OCI-LY7 (cell line): Measurements from ENCODE around the gene GALNT12. TPM values are rescaled to one million over a fixed set of nuclear protein-coding genes. Genes with fewer than 3 reads are reported as not detected.

Source experiments
- BruUV-seq: library from RNA; stranded (reverse); fragments of 400-500 nt; replicated peaks from 2 replicates; lab custom pipeline; 2021; lab: Mats Ljungman, UMichigan
- CTCF ChIA-PET: fragments of 300-600 bp; sonication (Branson Sonifier 250); formaldehyde crosslinking; loops from one replicate; lab custom pipeline; 2022; ENCODE audit warnings: antibody characterized with exemption; ENCODE audit not compliant: unreplicated experiment; lab: Charles Lee
- POLR2A ChIA-PET: fragments of 300-600 bp; sonication (Branson Sonifier 250); formaldehyde crosslinking; loops from one replicate; lab custom pipeline; 2022; ENCODE audit warnings: antibody characterized with exemption; lab: Charles Lee
- DNase-seq: peaks from one replicate; pipeline ENCODE4 v3.0.0-alpha.2; 2015; ENCODE audit warnings: low spot score
- H2AFZ ChIP-seq: fragments of 200-600 bp; sonication (generic), shearing (Covaris generic); 2 replicates; pipeline ENCODE4 v1.6.1; 2014; ENCODE audit warnings: mild to moderate bottlenecking, antibody characterized with exemption, low read length, moderate library complexity
- H3K27ac ChIP-seq: fragments of 200-600 bp; sonication (generic); 2 replicates; pipeline ENCODE4 v1.5.1; 2014; ENCODE audit warnings: mixed run types, low read depth, mild to moderate bottlenecking, moderate library complexity, low read length, inconsistent platforms; ENCODE audit not compliant: poor library complexity, severe bottlenecking
- H3K36me3 ChIP-seq: fragments of 200-600 bp; sonication (generic); 2 replicates; pipeline ENCODE4 v1.6.1; 2014; ENCODE audit warnings: mild to moderate bottlenecking, antibody characterized with exemption, low read length, moderate library complexity, mixed read lengths; ENCODE audit not compliant: insufficient read depth
- H3K4me1 ChIP-seq: fragments of 200-600 bp; sonication (generic); 2 replicates; pipeline ENCODE4 v1.5.1; 2014; ENCODE audit warnings: mild to moderate bottlenecking, low read length; ENCODE audit not compliant: insufficient read depth, poor library complexity, severe bottlenecking
- H3K4me2 ChIP-seq: fragments of 200-600 bp; sonication (generic); 2 replicates; pipeline ENCODE4 v1.6.1; 2014; ENCODE audit warnings: mild to moderate bottlenecking, low read length
- H3K4me3 ChIP-seq: fragments of 200-600 bp; sonication (generic); 2 replicates; pipeline ENCODE4 v1.5.1; 2014; ENCODE audit warnings: mild to moderate bottlenecking, low read depth, low read length; ENCODE audit not compliant: poor library complexity, severe bottlenecking
- H3K79me2 ChIP-seq: fragments of 200-600 bp; sonication (generic); 2 replicates; pipeline ENCODE4 v1.6.1; 2016; ENCODE audit warnings: low read depth, mild to moderate bottlenecking, low read length, moderate library complexity, mixed read lengths; ENCODE audit not compliant: insufficient read depth
- H3K9me2 ChIP-seq: fragments of 200-600 bp; sonication (generic); 2 replicates; pipeline ENCODE4 v1.6.1; 2016; ENCODE audit warnings: mild to moderate bottlenecking, low read length, mixed read lengths; ENCODE audit not compliant: insufficient read depth
- H3K9me3 ChIP-seq: fragments of 200-600 bp; sonication (generic); 2 replicates; pipeline ENCODE4 v1.6.1; 2014; ENCODE audit warnings: mild to moderate bottlenecking, mixed run types, low read length, mixed read lengths
- H4K20me1 ChIP-seq: fragments of 200-600 bp; sonication (generic); 2 replicates; pipeline ENCODE4 v1.6.1; 2014; ENCODE audit warnings: mild to moderate bottlenecking, antibody characterized with exemption, low read length, moderate library complexity, mixed read lengths; ENCODE audit not compliant: insufficient read depth
- EZH2phosphoT487 ChIP-seq: fragments of 200-600 bp; sonication (generic); IDR thresholded peaks from 2 replicates; pipeline ENCODE4 v1.6.1; 2018; ENCODE audit warnings: low read depth, borderline replicate concordance, mild to moderate bottlenecking, mixed run types, antibody characterized with exemption, low read length, moderate library complexity, mixed read lengths
- intact Hi-C: fragments of 100-400 bp; cut with micrococcal nuclease; formaldehyde crosslinking; loops from one replicate; pipeline ENCODE4 v1.10.0; 2022; ENCODE audit not compliant: unreplicated experiment
- total RNA-seq, 2 experiments: library from RNA; depleted of rRNA in 1 of 2; stranded (reverse); fragments of >200 nt in 1 of 2; shearing (Covaris generic) in 1 of 2; gene quantifications; 2 replicates each; pipeline ENCODE4 v1.2.3, GENCODE V29; 2014 to 2022
- TF ChIP-seq, protein P1 (sequence below): fragments of 200-600 bp; sonication (generic); conservative IDR thresholded peaks from 2 replicates; pipeline ENCODE4 v1.5.1; 2014; ENCODE audit warnings: mild to moderate bottlenecking, antibody characterized with exemption, low read length, moderate library complexity, mixed read lengths

The GALNT12 gene
- total RNA-seq, 2 experiments from 2014 or later = 5.5 to 9.7 TPM

DNA sequence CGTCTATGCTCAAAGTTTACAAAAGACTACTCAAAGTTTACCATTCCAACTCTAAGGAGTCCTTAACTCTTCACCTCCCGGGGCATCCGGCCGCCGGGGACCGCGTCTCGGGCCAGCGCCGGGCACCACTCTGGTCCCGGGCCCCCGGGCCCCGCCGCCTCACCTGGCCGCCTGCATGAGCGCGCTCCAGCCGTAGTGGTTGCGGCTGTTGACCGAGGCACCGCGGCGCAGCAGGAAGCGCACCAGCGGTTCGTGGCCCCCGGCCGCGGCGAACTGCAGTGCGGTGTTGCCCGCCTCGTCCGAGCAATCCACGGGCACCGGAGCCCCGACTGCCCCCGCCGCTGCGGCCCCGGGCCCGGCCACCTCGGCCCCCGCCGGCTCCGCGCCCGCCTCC, 11.5 kb upstream of the GALNT12 start:
- H3K79me2 ChIP-seq = no peaks in the 10 kb centered on the region
- H3K9me3 ChIP-seq = 0 out of 2 replicates have a peak, but pooled peaks cover 7% of the 10 kb centered on the region
- H3K27ac ChIP-seq = no peak overlapping the region
- BruUV-seq = no TSS peak
- DNase-seq = peak; percentile 40
- TF ChIP-seq, protein P1, sequence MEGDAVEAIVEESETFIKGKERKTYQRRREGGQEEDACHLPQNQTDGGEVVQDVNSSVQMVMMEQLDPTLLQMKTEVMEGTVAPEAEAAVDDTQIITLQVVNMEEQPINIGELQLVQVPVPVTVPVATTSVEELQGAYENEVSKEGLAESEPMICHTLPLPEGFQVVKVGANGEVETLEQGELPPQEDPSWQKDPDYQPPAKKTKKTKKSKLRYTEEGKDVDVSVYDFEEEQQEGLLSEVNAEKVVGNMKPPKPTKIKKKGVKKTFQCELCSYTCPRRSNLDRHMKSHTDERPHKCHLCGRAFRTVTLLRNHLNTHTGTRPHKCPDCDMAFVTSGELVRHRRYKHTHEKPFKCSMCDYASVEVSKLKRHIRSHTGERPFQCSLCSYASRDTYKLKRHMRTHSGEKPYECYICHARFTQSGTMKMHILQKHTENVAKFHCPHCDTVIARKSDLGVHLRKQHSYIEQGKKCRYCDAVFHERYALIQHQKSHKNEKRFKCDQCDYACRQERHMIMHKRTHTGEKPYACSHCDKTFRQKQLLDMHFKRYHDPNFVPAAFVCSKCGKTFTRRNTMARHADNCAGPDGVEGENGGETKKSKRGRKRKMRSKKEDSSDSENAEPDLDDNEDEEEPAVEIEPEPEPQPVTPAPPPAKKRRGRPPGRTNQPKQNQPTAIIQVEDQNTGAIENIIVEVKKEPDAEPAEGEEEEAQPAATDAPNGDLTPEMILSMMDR = no peak
- TF ChIP-seq EZH2phosphoT487 = no peak
- H3K9me2 ChIP-seq = no peaks in the 10 kb centered on the region
- peak overlapping the region; percentile 33; the same call in 1 of the 2 replicates for H2AFZ ChIP-seq
- CTCF ChIA-PET = interaction anchor here (0.8 kb wide), 1 partner anchor 11 kb away, joined by 4 read pairs; no protein-coding TSS in a partner anchor
- H4K20me1 ChIP-seq = peaks cover 5% of the 10 kb centered on the region; the same call in 1 of the 2 replicates
- no peaks in the 10 kb centered on the region for H3K36me3 ChIP-seq
- intact Hi-C loops = no loop called here
- H3K4me1 ChIP-seq = peaks cover 9% of the 10 kb centered on the region
- H3K4me2 ChIP-seq = peak overlapping the region; percentile 71
- peak overlapping the region; percentile 72 for H3K4me3 ChIP-seq
- POLR2A ChIA-PET = no interaction called here

DNA sequence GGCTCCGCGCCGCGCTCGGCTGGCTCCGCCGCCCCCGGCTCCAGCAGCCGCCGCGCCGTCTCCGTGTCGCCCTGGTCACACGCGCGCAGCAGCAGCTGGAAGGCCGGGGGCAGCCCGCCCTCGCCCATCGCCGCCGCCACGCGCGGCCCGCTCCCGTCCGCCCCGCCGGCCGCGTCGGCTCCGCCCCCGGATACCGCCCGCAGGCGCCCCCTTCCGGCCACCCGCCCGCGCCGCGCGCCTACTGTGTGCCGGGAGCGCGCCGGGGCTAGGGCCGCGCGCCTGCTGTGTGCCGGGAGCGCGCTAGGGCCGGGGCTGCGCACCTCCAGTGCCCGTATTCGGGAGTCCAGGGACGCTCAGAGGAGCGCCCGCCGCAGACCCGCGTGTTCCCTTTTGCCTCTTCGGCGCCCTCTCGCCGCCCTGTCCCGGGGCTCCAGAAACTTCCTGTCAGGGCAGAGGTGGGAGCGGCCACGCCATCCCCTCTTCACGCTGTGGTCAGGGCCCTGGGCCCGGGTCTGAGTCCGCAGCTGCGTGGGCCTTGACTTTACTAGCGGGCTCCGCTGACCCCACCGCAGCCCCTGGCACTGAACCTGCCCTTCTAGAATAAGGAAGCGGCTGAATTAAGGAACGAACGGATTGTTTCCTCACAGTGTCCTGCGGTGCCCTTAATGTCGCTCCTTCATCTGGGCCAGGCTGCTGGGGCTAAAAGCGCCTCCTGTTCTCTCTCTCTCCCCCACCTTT, 10.9 kb upstream of the GALNT12 start, which contains the start of gene ANKS6:
Gene ANKS6, minus strand, starts transcription at position 192 of the 738 bp plus-strand sequence. Its CDS starts 64 bp downstream, at position 128.
- H3K9me2 ChIP-seq = no peaks in the 10 kb centered on the region
- TF ChIP-seq, protein P1 = peak; percentile 44
- no peak for TF ChIP-seq EZH2phosphoT487
- H3K4me2 ChIP-seq = peak within 1 kb of the TSS; percentile 71
- H3K4me1 ChIP-seq = peaks cover 9% of the 10 kb centered on the region
- no peaks in the 10 kb centered on the region for H3K79me2 ChIP-seq
- no peaks in the 10 kb centered on the region for H3K36me3 ChIP-seq
- H3K4me3 ChIP-seq = peak within 1 kb of the TSS; percentile 72
- peak; percentile 82 for DNase-seq
- H2AFZ ChIP-seq = peak within 1 kb of the TSS; percentile 86
- POLR2A ChIA-PET = interaction anchor here (0.7 to 1.4 kb wide), 2 partner anchors 12 to 13 kb away, joined by 3 to 5 read pairs; no protein-coding TSS in a partner anchor
- H4K20me1 ChIP-seq = peaks cover 4% of the 10 kb centered on the region; the same call in 1 of the 2 replicates
- intact Hi-C loops = no loop called here
- BruUV-seq = no TSS peak
- CTCF ChIA-PET = no interaction called here
- 0 out of 2 replicates have a peak, but pooled peaks cover 7% of the 10 kb centered on the region for H3K9me3 ChIP-seq
- H3K27ac ChIP-seq = no peak within 1 kb of the TSS
